SH-SY5Y (cell line): ENCODE data around the gene WDR49.

Experiments used
- GATA2 ChIP-seq: IDR thresholded peaks from 2 replicates; pipeline ENCODE4 v1.6.1; 2011; ENCODE audit warnings: mild to moderate bottlenecking, low read depth, low read length
- GATA3 ChIP-seq: IDR thresholded peaks from 2 replicates; pipeline ENCODE4 v1.6.1; 2011; ENCODE audit warnings: low read depth, mild to moderate bottlenecking, low read length, moderate library complexity

DNA sequence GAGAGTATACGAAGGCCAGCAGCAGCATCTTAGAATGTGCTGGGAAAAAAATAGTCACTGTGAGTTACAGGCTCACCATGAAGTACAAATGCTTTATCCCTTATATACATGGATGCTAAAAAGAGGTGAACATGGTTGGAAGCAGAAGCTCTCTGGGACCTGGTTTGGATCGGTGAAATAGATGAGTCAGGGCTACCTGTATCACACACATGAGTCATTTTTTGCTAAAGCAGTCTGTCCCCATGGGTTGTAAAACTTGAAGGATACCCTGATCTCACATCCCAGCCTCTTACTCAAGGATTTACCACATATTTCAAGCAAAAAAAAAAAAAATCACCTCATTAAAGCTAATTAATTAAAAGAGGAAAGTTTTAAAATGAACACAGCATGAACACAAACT lies 173.0 kb downstream of the WDR49 start:
- TF ChIP-seq GATA3, result no peak
- TF ChIP-seq GATA2, result no peak
